Measurements from ENCODE around the gene CTNND2.

Gene CTNND2

DNA sequence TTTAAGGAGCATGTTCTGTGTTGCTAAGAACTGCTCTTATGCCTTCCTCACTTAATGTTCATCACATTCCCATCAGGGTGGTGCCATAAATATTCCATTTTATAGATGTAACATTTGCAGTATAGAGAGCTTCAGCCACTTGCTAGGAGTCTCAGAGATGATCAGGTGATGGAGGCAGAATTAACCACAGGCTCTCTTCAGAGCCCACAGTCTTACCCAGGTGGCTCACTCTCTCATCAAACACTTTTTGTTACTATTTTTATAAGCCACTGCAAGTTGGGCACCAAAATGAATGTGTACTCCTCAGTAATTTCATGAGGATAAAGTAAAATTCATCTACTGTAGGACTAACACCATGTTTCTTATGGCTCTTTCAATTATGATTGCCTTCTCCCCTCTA, 651.7 kb downstream of the CTNND2 start:
- no peak overlapping the region for H3K4me3 ChIP-seq
- H3K27ac ChIP-seq = no peak overlapping the region
- no peak for TF ChIP-seq CTCF (IDR thresholded peaks at IDR 0.05)
- DNase-seq (ENCODE audit: low spot score) = no peak

DNA sequence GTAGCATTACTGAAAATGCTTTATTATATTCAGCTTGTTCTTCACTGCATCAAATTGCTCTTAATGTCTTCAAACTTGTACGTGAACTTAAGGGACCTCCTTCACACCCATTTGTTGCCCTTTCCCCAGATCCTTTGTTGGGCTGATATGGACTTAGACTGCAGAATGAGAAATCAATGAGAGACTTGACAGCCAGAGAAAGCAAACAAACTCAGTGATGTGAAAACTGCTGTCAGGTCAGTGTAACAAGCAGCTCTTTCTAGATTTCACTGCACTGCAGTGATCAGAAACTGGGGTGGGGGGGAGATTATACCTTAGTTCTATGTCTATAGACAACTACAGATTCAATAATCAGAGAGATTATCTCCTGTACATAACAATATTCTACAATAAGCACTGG, 652.2 kb downstream of the CTNND2 start:
- no peak for TF ChIP-seq CTCF (IDR thresholded peaks at IDR 0.05)

GRCh38 chr5:11251247-11251646, 653.0 kb downstream of the CTNND2 start:
- TF ChIP-seq CTCF (IDR thresholded peaks at IDR 0.05) = no peak
- H3K27ac ChIP-seq = no peak overlapping the region
- no peak overlapping the region for H3K4me3 ChIP-seq
- DNase-seq (ENCODE audit: low spot score) = no peak

More for the DNA sequence above, 652.2 kb downstream of the CTNND2 start:
- Histone ChIP-seq H3K4me3 (no peak overlapping the region), H3K27ac (no peak overlapping the region)
- no peak for DNase-seq (ENCODE audit: low spot score)

DNA sequence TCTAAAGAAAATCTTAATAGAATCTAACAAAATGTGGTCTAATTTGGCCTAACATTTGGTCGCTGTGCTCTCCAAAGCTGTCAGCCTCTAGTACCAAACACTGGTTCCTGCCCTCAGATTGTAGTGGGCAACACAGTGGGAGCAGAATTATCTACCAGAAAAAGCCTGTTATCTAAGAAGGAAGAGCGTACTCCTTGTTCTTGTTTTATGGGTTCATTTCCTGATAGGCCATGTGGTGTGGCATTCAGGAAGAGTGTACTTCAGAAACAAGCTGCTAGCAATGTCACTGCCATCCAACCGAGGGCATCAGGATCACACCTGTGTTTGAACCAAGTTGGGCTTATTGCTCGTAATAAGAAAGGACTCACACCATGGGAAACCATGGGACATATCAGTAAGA, 655.3 kb downstream of the CTNND2 start:
- no peak overlapping the region for H3K27ac ChIP-seq
- no peak for TF ChIP-seq CTCF (IDR thresholded peaks at IDR 0.05)

GRCh38 chr5:11247224-11247623, 657.0 kb downstream of the CTNND2 start:
- DNase-seq (ENCODE audit: low spot score) = no peak
- TF ChIP-seq CTCF (IDR thresholded peaks at IDR 0.05) = no peak
- Histone ChIP-seq H3K27ac (no peak overlapping the region), H3K4me3 (no peak overlapping the region)

More for the DNA sequence above, 655.3 kb downstream of the CTNND2 start:
- H3K4me3 ChIP-seq = no peak overlapping the region
- no peak for DNase-seq (ENCODE audit: low spot score)

DNA sequence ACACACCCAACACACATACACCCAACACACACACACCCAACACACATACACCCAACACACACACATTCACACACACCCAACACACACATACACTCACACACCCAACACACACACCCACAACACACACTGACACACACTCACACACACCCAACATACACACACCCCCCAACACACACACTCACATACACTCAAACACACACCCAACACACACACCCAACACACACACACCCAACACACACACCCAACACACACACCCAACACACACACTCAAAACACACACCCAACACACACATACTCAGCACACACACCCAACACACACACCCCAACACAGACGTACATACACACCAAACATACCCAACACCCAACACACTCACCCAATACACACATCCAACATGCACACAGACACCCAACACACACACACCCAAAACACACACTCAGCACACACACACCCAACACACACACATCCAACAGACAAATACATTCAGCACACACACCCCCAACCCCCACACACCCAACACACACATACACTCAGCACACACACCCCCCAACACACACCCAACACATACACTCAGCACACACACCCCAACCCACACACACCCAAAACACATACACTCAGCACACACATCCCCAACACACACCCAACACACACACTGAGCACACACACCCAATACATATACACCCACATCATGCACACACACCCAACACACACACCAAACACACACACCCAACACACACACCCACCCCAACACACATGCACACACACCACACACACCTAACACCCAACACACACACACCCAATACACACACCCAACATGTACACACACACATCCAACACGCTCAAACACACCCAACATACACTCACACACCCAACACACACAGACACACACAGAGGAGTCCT, 663.7 kb downstream of the CTNND2 start:
- Histone ChIP-seq H3K4me3 (no peak overlapping the region), H3K27ac (no peak overlapping the region)
- no peak for DNase-seq (ENCODE audit: low spot score)
- TF ChIP-seq CTCF (IDR thresholded peaks at IDR 0.05) = no peak

All from coronary artery (tissue), 2 donors.